HepG2 (cell line): ENCODE data around the gene CXADR. TPM values are rescaled to one million over a fixed set of nuclear protein-coding genes. Genes with fewer than 3 reads are reported as not detected.

Source experiments
- HNRNPLL ChIP-seq: fragments of 200-400 bp; formaldehyde crosslinking; IDR thresholded peaks from 2 replicates; pipeline ENCODE4 v1.6.1; 2017; ENCODE audit warnings: mild to moderate bottlenecking, low read depth, low read length; ENCODE audit not compliant: poor library complexity, severe bottlenecking
- NCOR1 ChIP-seq: fragments of 200-600 bp; sonication (generic); IDR thresholded peaks from 2 replicates; pipeline ENCODE4 v1.7.0; 2017; ENCODE audit warnings: antibody characterized with exemption, low read length, borderline replicate concordance
- POLR2AphosphoS2 ChIP-seq: IDR thresholded peaks from 2 replicates; pipeline ENCODE4 v1.6.1; 2011; ENCODE audit warnings: low read depth, low read length, improper control_type of control experiment
- RBAK ChIP-seq: sonication (generic); formaldehyde crosslinking; IDR thresholded peaks from 2 replicates; pipeline ENCODE4 v1.5.1; 2020; ENCODE audit warnings: mild to moderate bottlenecking, missing genetic modification reagents
- SIN3B ChIP-seq: fragments of 150-350 bp; IDR thresholded peaks from 2 replicates; pipeline ENCODE4 v1.6.1; 2014; ENCODE audit warnings: low read length
- TIGD3 ChIP-seq: sonication (generic); formaldehyde crosslinking; IDR thresholded peaks from 2 replicates; pipeline ENCODE4 v1.5.1; 2020; ENCODE audit warnings: mild to moderate bottlenecking, missing genetic modification reagents, borderline replicate concordance
- YEATS4 ChIP-seq: sonication (generic); formaldehyde crosslinking; IDR thresholded peaks from 2 replicates; pipeline ENCODE4 v1.4.0; 2020; ENCODE audit warnings: missing genetic modification reagents, borderline replicate concordance
- ZIK1 ChIP-seq: sonication (generic); formaldehyde crosslinking; IDR thresholded peaks from 2 replicates; pipeline ENCODE4 v1.5.0; 2020; ENCODE audit warnings: mild to moderate bottlenecking, low read depth, missing genetic modification reagents, borderline replicate concordance
- ZNF30 ChIP-seq: sonication (generic); formaldehyde crosslinking; IDR thresholded peaks from 2 replicates; pipeline ENCODE4 v1.5.0; 2020; ENCODE audit warnings: mild to moderate bottlenecking, missing genetic modification reagents
- ZNF367 ChIP-seq: sonication (generic); formaldehyde crosslinking; IDR thresholded peaks from 2 replicates; pipeline ENCODE4 v1.4.0; 2020; ENCODE audit warnings: missing genetic modification reagents, borderline replicate concordance
- ZNF720 ChIP-seq: sonication (generic); formaldehyde crosslinking; IDR thresholded peaks from 2 replicates; pipeline ENCODE4 v1.4.0; 2020; ENCODE audit warnings: missing genetic modification reagents
- ZNF773 ChIP-seq: sonication (generic); formaldehyde crosslinking; IDR thresholded peaks from 2 replicates; pipeline ENCODE4 v1.4.0; 2020; ENCODE audit warnings: missing genetic modification reagents, borderline replicate concordance
- ZNF850 ChIP-seq: sonication (generic); formaldehyde crosslinking; conservative IDR thresholded peaks from 2 replicates; pipeline ENCODE4 v1.9.0; 2021; ENCODE audit warnings: mild to moderate bottlenecking, missing genetic modification reagents
- polyA plus RNA-seq, 8 experiments: library from polyadenylated mRNA; depleted of rRNA in 3 of 8; stranded (reverse) in 7 of 8; unstranded in 1 of 8; fragments of >200 nt; fragmentation: Illumina TruSeq in 4 of 8; extraction: Trizol in 4 of 8; gene quantifications; 2 replicates each; pipeline versions ENCODE4 v1.2.1 to v1.2.3, GENCODE V29; 2011 to 2016; ENCODE audit warnings: low read depth in 4 of 8, missing spikeins in 1 of 8, mixed read lengths in 1 of 8; ENCODE audit not compliant: insufficient read depth in 1 of 8
- total RNA-seq, 5 experiments: library from RNA; depleted of rRNA; stranded (reverse); fragments of >200 nt; fragmentation: Illumina TruSeq; extraction: Trizol; gene quantifications; 2 replicates each; pipeline ENCODE4 v1.2.3, GENCODE V29; 2016; ENCODE audit warnings: low read depth in 1 of 5
- TF ChIP-seq, protein P1 (sequence below): sonication (generic); formaldehyde crosslinking; IDR thresholded peaks from 2 replicates; pipeline ENCODE4 v1.4.0; 2020; ENCODE audit warnings: mild to moderate bottlenecking, missing genetic modification reagents
- TF ChIP-seq, protein P2 (sequence below): sonication (generic); formaldehyde crosslinking; IDR thresholded peaks from 2 replicates; pipeline ENCODE4 v1.4.0; 2020; ENCODE audit warnings: missing genetic modification reagents

Gene CXADR
- total and polyA plus RNA-seq, 2 of the 13 experiments (the other 11 are each of a cell fraction or from before 2014, with no cell fraction given), result 86.8 to 110 TPM

DNA sequence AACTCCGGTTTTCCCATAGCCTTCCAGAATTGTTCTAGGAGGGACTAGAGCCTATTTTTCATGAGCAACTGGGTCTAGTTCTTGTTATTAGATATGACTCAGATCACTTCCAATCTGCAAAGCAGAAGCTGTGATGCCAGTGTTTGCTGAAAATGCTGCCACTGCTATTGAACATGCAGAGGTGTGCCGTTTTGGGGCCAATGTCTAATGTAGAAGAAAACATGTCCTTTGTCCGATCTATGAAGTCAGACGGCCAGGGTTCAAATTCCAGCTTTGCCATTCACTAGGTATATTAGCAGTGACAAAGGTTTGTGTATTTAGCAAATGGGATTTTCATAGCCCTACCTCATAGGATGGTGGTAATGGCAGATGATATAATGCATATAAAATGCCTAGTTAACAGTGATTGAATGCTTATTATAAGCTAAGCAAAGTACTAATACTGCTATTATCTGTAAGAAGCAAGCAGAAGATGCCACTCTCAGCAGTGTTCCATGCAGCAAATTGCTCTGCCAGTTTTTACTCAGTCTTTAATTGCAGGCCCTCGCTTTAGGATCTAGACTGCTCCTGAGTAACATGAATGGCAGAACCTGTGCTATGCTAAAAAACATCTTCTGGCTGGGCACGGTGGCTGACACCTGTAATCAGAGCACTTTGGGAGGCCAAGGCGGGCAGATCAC, 40.1 kb upstream of the CXADR start (continued):
- TF ChIP-seq, protein P1, sequence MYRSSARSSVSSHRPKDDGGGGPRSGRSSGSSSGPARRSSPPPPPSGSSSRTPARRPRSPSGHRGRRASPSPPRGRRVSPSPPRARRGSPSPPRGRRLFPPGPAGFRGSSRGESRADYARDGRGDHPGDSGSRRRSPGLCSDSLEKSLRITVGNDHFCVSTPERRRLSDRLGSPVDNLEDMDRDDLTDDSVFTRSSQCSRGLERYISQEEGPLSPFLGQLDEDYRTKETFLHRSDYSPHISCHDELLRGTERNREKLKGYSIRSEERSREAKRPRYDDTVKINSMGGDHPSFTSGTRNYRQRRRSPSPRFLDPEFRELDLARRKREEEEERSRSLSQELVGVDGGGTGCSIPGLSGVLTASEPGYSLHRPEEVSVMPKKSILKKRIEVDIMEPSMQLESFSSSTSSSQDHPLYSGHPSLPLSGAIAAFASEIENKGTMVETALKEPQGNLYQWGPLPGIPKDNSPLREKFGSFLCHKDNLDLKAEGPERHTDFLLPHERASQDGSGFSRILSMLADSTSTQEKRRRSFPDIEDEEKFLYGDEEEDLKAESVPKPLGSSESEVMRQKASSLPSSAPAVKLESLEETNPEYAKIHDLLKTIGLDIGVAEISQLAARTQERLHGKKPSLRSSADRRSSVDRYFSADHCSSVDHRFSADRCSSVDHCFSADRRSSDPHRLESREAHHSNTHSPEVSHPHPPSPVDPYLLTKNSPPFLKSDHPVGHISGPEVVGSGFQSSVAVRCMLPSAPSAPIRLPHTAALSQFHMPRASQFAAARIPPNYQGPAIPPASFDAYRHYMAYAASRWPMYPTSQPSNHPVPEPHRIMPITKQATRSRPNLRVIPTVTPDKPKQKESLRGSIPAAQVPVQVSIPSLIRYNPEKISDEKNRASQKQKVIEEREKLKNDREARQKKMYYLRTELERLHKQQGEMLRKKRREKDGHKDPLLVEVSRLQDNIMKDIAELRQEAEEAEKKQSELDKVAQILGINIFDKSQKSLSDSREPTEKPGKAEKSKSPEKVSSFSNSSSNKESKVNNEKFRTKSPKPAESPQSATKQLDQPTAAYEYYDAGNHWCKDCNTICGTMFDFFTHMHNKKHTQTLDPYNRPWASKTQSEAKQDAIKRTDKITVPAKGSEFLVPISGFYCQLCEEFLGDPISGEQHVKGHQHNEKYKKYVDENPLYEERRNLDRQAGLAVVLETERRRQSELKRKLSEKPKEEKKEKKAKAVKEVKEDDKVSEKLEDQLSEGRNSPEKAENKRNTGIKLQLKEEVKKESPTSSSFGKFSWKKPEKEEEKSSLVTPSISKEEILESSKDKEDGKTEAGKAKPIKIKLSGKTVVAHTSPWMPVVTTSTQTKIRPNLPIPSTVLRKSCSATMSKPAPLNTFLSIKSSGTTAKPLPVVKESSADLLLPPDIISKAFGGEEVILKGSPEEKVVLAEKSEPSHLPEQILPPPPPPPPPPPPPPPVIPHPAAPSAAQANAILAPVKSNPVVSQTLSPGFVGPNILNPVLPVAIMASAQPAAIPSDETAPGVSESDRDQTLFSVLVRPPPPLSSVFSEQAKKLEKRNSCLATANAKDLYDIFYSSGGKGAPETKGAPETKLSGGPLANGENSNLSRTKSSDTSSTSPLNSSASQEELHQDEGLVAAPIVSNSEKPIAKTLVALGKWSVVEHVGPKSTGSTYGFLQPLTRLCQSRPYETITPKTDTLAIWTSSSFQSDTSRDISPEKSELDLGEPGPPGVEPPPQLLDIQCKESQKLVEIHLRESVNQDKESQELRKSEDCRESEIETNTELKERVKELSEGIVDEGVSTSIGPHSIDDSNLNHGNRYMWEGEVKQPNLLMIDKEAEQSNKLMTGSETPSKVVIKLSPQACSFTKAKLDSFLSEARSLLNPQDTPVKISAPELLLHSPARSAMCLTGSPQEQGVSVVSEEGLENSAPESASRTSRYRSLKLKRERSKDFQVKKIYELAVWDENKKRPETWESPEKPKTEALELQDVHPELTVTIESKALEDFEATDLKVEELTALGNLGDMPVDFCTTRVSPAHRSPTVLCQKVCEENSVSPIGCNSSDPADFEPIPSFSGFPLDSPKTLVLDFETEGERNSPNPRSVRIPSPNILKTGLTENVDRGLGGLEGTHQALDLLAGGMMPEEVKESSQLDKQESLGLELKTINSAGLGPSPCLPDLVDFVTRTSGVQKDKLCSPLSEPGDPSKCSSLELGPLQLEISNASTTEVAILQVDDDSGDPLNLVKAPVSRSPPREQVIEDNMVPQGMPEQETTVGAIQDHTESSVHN, result no peak
- TF ChIP-seq ZNF773 (CRISPR knock-in tag) (no peak), TIGD3 (CRISPR knock-in tag) (no peak), RBAK (no peak), ZNF720 (CRISPR knock-in tag) (no peak), ZNF850 (no peak), ZNF30 (CRISPR knock-in tag) (no peak), POLR2AphosphoS2 (no peak), ZIK1 (CRISPR knock-in tag) (no peak), NCOR1 (peak; percentile 100), ZNF367 (CRISPR knock-in tag) (no peak), SIN3B (no peak), YEATS4 (CRISPR knock-in tag) (peak; percentile 88), HNRNPLL (no peak)
- TF ChIP-seq, protein P2, sequence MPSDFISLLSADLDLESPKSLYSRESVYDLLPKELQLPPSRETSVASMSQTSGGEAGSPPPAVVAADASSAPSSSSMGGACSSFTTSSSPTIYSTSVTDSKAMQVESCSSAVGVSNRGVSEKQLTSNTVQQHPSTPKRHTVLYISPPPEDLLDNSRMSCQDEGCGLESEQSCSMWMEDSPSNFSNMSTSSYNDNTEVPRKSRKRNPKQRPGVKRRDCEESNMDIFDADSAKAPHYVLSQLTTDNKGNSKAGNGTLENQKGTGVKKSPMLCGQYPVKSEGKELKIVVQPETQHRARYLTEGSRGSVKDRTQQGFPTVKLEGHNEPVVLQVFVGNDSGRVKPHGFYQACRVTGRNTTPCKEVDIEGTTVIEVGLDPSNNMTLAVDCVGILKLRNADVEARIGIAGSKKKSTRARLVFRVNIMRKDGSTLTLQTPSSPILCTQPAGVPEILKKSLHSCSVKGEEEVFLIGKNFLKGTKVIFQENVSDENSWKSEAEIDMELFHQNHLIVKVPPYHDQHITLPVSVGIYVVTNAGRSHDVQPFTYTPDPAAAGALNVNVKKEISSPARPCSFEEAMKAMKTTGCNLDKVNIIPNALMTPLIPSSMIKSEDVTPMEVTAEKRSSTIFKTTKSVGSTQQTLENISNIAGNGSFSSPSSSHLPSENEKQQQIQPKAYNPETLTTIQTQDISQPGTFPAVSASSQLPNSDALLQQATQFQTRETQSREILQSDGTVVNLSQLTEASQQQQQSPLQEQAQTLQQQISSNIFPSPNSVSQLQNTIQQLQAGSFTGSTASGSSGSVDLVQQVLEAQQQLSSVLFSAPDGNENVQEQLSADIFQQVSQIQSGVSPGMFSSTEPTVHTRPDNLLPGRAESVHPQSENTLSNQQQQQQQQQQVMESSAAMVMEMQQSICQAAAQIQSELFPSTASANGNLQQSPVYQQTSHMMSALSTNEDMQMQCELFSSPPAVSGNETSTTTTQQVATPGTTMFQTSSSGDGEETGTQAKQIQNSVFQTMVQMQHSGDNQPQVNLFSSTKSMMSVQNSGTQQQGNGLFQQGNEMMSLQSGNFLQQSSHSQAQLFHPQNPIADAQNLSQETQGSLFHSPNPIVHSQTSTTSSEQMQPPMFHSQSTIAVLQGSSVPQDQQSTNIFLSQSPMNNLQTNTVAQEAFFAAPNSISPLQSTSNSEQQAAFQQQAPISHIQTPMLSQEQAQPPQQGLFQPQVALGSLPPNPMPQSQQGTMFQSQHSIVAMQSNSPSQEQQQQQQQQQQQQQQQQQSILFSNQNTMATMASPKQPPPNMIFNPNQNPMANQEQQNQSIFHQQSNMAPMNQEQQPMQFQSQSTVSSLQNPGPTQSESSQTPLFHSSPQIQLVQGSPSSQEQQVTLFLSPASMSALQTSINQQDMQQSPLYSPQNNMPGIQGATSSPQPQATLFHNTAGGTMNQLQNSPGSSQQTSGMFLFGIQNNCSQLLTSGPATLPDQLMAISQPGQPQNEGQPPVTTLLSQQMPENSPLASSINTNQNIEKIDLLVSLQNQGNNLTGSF (CRISPR knock-in tag), result no peak
